GM23338 (cell line): ENCODE measurements around the gene TBX19.

Source experiments
- CREB1 ChIP-seq: fragments of 250-450 bp; sonication (Bioruptor Pico); IDR thresholded peaks from 2 replicates; pipeline ENCODE4 v1.5.0; 2020; ENCODE audit warnings: low read depth, mild to moderate bottlenecking, moderate library complexity
- EZH2 ChIP-seq: fragments of 200-600 bp; sonication (generic); IDR thresholded peaks from one replicate; pipeline ENCODE4 v1.8.0; 2017; ENCODE audit warnings: antibody characterized with exemption, mild to moderate bottlenecking, low read depth; ENCODE audit not compliant: unreplicated experiment
- EZH2phosphoT487 ChIP-seq: fragments of 200-600 bp; sonication (generic); IDR thresholded peaks from one replicate; pipeline ENCODE4 v1.8.1; 2018; ENCODE audit warnings: antibody characterized with exemption; ENCODE audit not compliant: unreplicated experiment
- JUNB ChIP-seq: IDR thresholded peaks from one replicate; pipeline ENCODE4 v1.6.1; 2016; ENCODE audit warnings: antibody characterized with exemption; ENCODE audit not compliant: unreplicated experiment
- NANOG ChIP-seq: IDR thresholded peaks from 2 replicates; pipeline ENCODE4 v1.6.1; 2016; ENCODE audit warnings: antibody characterized with exemption, borderline replicate concordance
- POLR2AphosphoS5 ChIP-seq: IDR thresholded peaks from 2 replicates; pipeline ENCODE4 v1.6.1; 2016; ENCODE audit warnings: antibody characterized with exemption, low read depth
- STAT1 ChIP-seq: IDR thresholded peaks from one replicate; pipeline ENCODE4 v1.6.1; 2016; ENCODE audit warnings: antibody characterized with exemption; ENCODE audit not compliant: unreplicated experiment
- ZNF114 ChIP-seq: fragments of 250-450 bp; sonication (Bioruptor Pico); IDR thresholded peaks from 2 replicates; pipeline ENCODE4 v1.5.0; 2020; ENCODE audit warnings: mild to moderate bottlenecking, moderate library complexity
- ZNF331 ChIP-seq: fragments of 250-450 bp; sonication (Bioruptor Pico); IDR thresholded peaks from 2 replicates; pipeline ENCODE4 v1.5.0; 2020; ENCODE audit warnings: low read depth, mild to moderate bottlenecking, moderate library complexity
- TF ChIP-seq, protein P1 (sequence below), 2 experiments: fragments of 200-600 bp in 1 of 2; sonication (generic) in 1 of 2; conservative IDR thresholded peaks; 2 replicates each; pipeline versions ENCODE4 v1.5.1 to v1.6.1; 2016 to 2017; ENCODE audit warnings: antibody characterized with exemption in 2 of 2, low read depth in 2 of 2, mild to moderate bottlenecking in 2 of 2, moderate library complexity in 1 of 2
- TF ChIP-seq, protein P2 (sequence below): IDR thresholded peaks from one replicate; pipeline ENCODE4 v1.6.1; 2018; ENCODE audit warnings: antibody characterized with exemption; ENCODE audit not compliant: unreplicated experiment
- TF ChIP-seq, protein P3 (sequence below): IDR thresholded peaks from 2 replicates; pipeline ENCODE4 v1.6.1; 2016; ENCODE audit warnings: antibody characterized with exemption
- TF ChIP-seq, protein P4 (sequence below): fragments of 250-450 bp; sonication (Bioruptor Pico); IDR thresholded peaks from 2 replicates; pipeline ENCODE4 v1.5.0; 2020; ENCODE audit warnings: mild to moderate bottlenecking, moderate library complexity

DNA sequence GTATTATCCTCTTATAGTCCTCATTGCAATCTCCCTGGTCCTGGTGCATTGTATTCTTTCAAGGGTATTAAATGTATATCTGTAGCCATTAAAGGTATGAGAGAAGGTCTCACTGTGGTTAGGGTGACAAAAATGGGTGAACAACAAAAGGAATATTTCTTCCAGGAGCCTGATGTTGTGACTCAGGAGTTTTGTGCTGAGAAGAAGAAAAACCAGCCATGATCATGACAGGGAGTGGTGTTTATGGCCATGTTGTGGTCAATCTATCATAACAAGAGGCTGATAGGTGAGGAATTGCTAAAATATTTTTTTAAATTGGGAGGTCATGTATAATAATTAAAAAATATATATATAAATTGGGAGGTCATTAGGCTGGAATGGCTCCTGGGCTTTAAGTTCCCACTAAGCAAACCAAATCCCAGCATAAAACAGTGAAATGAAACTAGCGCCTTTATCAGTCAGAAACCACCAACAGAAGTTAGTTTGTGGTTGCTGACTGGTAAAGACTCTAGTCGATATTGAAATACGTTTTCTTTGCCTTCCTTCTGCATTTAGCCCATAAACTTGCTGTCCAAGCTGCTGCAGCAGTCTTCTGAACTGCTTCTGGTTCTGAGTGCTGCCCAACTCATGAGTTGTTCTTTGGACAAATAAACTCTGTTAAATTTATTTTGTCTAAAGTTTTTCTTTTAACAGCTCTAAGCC lies 60.3 kb downstream of the TBX19 start:
- TF ChIP-seq, protein P1, sequence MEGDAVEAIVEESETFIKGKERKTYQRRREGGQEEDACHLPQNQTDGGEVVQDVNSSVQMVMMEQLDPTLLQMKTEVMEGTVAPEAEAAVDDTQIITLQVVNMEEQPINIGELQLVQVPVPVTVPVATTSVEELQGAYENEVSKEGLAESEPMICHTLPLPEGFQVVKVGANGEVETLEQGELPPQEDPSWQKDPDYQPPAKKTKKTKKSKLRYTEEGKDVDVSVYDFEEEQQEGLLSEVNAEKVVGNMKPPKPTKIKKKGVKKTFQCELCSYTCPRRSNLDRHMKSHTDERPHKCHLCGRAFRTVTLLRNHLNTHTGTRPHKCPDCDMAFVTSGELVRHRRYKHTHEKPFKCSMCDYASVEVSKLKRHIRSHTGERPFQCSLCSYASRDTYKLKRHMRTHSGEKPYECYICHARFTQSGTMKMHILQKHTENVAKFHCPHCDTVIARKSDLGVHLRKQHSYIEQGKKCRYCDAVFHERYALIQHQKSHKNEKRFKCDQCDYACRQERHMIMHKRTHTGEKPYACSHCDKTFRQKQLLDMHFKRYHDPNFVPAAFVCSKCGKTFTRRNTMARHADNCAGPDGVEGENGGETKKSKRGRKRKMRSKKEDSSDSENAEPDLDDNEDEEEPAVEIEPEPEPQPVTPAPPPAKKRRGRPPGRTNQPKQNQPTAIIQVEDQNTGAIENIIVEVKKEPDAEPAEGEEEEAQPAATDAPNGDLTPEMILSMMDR (conservative IDR thresholded peaks at IDR 0.05; ENCODE audit: low read depth in 2 of 2) = no peak
- no peak for TF ChIP-seq EZH2
- no peak for TF ChIP-seq POLR2AphosphoS5
- TF ChIP-seq STAT1 = no peak
- TF ChIP-seq, protein P2, sequence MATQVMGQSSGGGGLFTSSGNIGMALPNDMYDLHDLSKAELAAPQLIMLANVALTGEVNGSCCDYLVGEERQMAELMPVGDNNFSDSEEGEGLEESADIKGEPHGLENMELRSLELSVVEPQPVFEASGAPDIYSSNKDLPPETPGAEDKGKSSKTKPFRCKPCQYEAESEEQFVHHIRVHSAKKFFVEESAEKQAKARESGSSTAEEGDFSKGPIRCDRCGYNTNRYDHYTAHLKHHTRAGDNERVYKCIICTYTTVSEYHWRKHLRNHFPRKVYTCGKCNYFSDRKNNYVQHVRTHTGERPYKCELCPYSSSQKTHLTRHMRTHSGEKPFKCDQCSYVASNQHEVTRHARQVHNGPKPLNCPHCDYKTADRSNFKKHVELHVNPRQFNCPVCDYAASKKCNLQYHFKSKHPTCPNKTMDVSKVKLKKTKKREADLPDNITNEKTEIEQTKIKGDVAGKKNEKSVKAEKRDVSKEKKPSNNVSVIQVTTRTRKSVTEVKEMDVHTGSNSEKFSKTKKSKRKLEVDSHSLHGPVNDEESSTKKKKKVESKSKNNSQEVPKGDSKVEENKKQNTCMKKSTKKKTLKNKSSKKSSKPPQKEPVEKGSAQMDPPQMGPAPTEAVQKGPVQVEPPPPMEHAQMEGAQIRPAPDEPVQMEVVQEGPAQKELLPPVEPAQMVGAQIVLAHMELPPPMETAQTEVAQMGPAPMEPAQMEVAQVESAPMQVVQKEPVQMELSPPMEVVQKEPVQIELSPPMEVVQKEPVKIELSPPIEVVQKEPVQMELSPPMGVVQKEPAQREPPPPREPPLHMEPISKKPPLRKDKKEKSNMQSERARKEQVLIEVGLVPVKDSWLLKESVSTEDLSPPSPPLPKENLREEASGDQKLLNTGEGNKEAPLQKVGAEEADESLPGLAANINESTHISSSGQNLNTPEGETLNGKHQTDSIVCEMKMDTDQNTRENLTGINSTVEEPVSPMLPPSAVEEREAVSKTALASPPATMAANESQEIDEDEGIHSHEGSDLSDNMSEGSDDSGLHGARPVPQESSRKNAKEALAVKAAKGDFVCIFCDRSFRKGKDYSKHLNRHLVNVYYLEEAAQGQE = no peak
- TF ChIP-seq JUNB = no peak
- TF ChIP-seq, protein P3, sequence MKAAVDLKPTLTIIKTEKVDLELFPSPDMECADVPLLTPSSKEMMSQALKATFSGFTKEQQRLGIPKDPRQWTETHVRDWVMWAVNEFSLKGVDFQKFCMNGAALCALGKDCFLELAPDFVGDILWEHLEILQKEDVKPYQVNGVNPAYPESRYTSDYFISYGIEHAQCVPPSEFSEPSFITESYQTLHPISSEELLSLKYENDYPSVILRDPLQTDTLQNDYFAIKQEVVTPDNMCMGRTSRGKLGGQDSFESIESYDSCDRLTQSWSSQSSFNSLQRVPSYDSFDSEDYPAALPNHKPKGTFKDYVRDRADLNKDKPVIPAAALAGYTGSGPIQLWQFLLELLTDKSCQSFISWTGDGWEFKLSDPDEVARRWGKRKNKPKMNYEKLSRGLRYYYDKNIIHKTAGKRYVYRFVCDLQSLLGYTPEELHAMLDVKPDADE = no peak
- no peak for TF ChIP-seq EZH2phosphoT487
- TF ChIP-seq CREB1 (CRISPR knock-in tag) = no peak
- no peak for TF ChIP-seq ZNF331 (CRISPR knock-in tag)
- no peak for TF ChIP-seq ZNF114
- TF ChIP-seq, protein P4, sequence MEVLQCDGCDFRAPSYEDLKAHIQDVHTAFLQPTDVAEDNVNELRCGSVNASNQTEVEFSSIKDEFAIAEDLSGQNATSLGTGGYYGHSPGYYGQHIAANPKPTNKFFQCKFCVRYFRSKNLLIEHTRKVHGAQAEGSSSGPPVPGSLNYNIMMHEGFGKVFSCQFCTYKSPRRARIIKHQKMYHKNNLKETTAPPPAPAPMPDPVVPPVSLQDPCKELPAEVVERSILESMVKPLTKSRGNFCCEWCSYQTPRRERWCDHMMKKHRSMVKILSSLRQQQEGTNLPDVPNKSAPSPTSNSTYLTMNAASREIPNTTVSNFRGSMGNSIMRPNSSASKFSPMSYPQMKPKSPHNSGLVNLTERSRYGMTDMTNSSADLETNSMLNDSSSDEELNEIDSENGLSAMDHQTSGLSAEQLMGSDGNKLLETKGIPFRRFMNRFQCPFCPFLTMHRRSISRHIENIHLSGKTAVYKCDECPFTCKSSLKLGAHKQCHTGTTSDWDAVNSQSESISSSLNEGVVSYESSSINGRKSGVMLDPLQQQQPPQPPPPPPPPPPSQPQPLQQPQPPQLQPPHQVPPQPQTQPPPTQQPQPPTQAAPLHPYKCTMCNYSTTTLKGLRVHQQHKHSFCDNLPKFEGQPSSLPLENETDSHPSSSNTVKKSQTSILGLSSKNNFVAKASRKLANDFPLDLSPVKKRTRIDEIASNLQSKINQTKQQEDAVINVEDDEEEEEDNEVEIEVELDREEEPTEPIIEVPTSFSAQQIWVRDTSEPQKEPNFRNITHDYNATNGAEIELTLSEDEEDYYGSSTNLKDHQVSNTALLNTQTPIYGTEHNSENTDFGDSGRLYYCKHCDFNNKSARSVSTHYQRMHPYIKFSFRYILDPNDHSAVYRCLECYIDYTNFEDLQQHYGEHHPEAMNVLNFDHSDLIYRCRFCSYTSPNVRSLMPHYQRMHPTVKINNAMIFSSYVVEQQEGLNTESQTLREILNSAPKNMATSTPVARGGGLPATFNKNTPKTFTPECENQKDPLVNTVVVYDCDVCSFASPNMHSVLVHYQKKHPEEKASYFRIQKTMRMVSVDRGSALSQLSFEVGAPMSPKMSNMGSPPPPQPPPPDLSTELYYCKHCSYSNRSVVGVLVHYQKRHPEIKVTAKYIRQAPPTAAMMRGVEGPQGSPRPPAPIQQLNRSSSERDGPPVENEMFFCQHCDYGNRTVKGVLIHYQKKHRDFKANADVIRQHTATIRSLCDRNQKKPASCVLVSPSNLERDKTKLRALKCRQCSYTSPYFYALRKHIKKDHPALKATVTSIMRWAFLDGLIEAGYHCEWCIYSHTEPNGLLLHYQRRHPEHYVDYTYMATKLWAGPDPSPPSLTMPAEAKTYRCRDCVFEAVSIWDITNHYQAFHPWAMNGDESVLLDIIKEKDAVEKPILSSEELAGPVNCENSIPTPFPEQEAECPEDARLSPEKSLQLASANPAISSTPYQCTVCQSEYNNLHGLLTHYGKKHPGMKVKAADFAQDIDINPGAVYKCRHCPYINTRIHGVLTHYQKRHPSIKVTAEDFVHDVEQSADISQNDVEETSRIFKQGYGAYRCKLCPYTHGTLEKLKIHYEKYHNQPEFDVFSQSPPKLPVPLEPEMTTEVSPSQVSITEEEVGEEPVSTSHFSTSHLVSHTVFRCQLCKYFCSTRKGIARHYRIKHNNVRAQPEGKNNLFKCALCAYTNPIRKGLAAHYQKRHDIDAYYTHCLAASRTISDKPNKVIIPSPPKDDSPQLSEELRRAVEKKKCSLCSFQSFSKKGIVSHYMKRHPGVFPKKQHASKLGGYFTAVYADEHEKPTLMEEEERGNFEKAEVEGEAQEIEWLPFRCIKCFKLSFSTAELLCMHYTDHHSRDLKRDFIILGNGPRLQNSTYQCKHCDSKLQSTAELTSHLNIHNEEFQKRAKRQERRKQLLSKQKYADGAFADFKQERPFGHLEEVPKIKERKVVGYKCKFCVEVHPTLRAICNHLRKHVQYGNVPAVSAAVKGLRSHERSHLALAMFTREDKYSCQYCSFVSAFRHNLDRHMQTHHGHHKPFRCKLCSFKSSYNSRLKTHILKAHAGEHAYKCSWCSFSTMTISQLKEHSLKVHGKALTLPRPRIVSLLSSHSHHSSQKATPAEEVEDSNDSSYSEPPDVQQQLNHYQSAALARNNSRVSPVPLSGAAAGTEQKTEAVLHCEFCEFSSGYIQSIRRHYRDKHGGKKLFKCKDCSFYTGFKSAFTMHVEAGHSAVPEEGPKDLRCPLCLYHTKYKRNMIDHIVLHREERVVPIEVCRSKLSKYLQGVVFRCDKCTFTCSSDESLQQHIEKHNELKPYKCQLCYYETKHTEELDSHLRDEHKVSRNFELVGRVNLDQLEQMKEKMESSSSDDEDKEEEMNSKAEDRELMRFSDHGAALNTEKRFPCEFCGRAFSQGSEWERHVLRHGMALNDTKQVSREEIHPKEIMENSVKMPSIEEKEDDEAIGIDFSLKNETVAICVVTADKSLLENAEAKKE (CRISPR knock-in tag) = no peak
- TF ChIP-seq NANOG = no peak
